ENCODE measurements around the gene TTC1. TPM values are rescaled to one million over a fixed set of nuclear protein-coding genes. Genes with fewer than 3 reads are reported as not detected.

Gene TTC1
- total RNA-seq, 2 experiments from 2014 or later, result 32.6 to 35.1 TPM

GRCh38 chr5:159982421-159983173 lies 26.3 kb upstream of the TTC1 start:
- H3K4me2 ChIP-seq (ENCODE audit: low read length), result no peak overlapping the region
- CTCF ChIA-PET (ENCODE audit: unreplicated experiment), result interaction anchor here (0.6 kb wide), 1 partner anchor 468 kb away, joined by 8 read pairs; no protein-coding TSS in a partner anchor
- no peaks in the 10 kb centered on the region for H3K36me3 ChIP-seq (ENCODE audit: insufficient read depth, low read length)
- no peaks in the 10 kb centered on the region for H4K20me1 ChIP-seq (ENCODE audit: insufficient read depth, low read length)
- no peak for TF ChIP-seq CTCF (conservative IDR thresholded peaks at IDR 0.05; ENCODE audit: low read length)
- no peak for TF ChIP-seq EZH2phosphoT487 (IDR thresholded peaks at IDR 0.05; ENCODE audit: borderline replicate concordance, low read depth, low read length)
- H3K9me2 ChIP-seq (ENCODE audit: insufficient read depth, low read length), result no peaks in the 10 kb centered on the region
- intact Hi-C loops (cut with micrococcal nuclease; ENCODE audit: unreplicated experiment), result no loop called here
- H3K27ac ChIP-seq (ENCODE audit: low read depth, low read length, poor library complexity, severe bottlenecking), result no peak overlapping the region
- no TSS peak for BruUV-seq (replicated peaks)
- no peak overlapping the region for H2AFZ ChIP-seq (ENCODE audit: low read length)
- H3K4me3 ChIP-seq (ENCODE audit: low read depth, low read length, poor library complexity, severe bottlenecking), result no peak overlapping the region
- H3K9me3 ChIP-seq (ENCODE audit: low read length), result no peaks in the 10 kb centered on the region
- DNase-seq (ENCODE audit: low spot score), result no peak
- POLR2A ChIA-PET, result no interaction called here
- H3K79me2 ChIP-seq (ENCODE audit: insufficient read depth, low read depth, low read length), result no peaks in the 10 kb centered on the region
- H3K4me1 ChIP-seq (ENCODE audit: insufficient read depth, low read length, poor library complexity, severe bottlenecking), result no peaks in the 10 kb centered on the region

DNA sequence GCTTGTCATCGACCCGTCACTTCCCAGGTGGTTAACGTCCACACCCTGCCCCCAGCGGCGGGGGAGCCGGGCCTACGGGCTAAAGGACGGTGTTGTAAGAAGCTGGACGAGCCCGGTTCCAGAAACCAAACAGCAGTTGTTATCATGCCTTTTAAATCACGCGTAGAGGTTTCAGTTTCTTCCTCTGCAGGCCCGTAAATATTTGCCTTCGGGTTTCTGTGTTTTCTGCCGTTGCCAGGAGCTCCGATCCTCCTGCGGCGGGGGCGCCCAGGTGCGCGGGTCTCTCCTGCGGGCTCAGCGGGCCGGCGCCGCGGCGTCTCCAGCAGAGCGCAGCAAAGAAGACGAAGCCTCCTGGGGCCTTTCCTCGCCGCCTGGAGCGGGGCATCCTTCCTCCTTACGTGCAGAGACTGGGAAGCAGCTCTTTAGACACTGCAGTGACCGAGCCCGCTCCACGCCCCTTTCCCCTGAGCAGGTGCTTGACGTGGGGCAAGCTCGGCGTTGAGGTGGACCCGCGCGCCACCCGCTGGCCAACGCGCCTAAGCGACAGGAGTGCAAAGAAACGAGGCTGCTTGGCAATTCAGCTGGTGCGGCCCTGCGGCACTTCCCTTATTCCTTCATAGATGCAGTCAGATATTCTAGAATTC lies 21.8 kb upstream of the TTC1 start:
- no TSS peak for BruUV-seq (replicated peaks)
- POLR2A ChIA-PET, result interaction anchor here (0.6 to 1.2 kb wide), 3 partner anchors 10 to 269 kb away, joined by 3 to 7 read pairs (median 3); no protein-coding TSS in a partner anchor
- Histone ChIP-seq H3K4me3 (ENCODE audit: low read depth, low read length, poor library complexity, severe bottlenecking) (peak overlapping the region; percentile 40), H3K4me2 (ENCODE audit: low read length) (peak overlapping the region; percentile 68), H4K20me1 (ENCODE audit: insufficient read depth, low read length) (no peaks in the 10 kb centered on the region), H2AFZ (ENCODE audit: low read length) (peak overlapping the region; percentile 45; the same call in 1 of the 2 replicates), H3K9me2 (ENCODE audit: insufficient read depth, low read length) (no peaks in the 10 kb centered on the region), H3K79me2 (ENCODE audit: insufficient read depth, low read depth, low read length) (no peaks in the 10 kb centered on the region), H3K27ac (ENCODE audit: low read depth, low read length, poor library complexity, severe bottlenecking) (no peak overlapping the region), H3K4me1 (ENCODE audit: insufficient read depth, low read length, poor library complexity, severe bottlenecking) (no peaks in the 10 kb centered on the region), H3K9me3 (ENCODE audit: low read length) (no peaks in the 10 kb centered on the region), H3K36me3 (ENCODE audit: insufficient read depth, low read length) (no peaks in the 10 kb centered on the region)
- intact Hi-C loops (cut with micrococcal nuclease; ENCODE audit: unreplicated experiment), result loop anchor here (5.0 kb wide), 2 partner anchors 545 to 700 kb away; no protein-coding TSS in a partner anchor
- TF ChIP-seq EZH2phosphoT487 (IDR thresholded peaks at IDR 0.05; ENCODE audit: borderline replicate concordance, low read depth, low read length) (no peak), CTCF (conservative IDR thresholded peaks at IDR 0.05; ENCODE audit: low read length) (peak; percentile 75)
- CTCF ChIA-PET (ENCODE audit: unreplicated experiment), result interaction anchor here (0.9 to 1.2 kb wide), 2 partner anchors 542 to 830 kb away, joined by 3 read pairs; no protein-coding TSS in a partner anchor
- peak; percentile 65 for DNase-seq (ENCODE audit: low spot score)

Measured in OCI-LY7 (cell line).